ENCODE results near the gene SELENON. TPM values are rescaled to one million over a fixed set of nuclear protein-coding genes. Genes with fewer than 3 reads are reported as not detected.

The SELENON gene
- total and polyA plus RNA-seq, 2 of the 13 experiments (the other 11 are each of a cell fraction or from before 2014, with no cell fraction given) = 3.8 to 8.0 TPM

DNA sequence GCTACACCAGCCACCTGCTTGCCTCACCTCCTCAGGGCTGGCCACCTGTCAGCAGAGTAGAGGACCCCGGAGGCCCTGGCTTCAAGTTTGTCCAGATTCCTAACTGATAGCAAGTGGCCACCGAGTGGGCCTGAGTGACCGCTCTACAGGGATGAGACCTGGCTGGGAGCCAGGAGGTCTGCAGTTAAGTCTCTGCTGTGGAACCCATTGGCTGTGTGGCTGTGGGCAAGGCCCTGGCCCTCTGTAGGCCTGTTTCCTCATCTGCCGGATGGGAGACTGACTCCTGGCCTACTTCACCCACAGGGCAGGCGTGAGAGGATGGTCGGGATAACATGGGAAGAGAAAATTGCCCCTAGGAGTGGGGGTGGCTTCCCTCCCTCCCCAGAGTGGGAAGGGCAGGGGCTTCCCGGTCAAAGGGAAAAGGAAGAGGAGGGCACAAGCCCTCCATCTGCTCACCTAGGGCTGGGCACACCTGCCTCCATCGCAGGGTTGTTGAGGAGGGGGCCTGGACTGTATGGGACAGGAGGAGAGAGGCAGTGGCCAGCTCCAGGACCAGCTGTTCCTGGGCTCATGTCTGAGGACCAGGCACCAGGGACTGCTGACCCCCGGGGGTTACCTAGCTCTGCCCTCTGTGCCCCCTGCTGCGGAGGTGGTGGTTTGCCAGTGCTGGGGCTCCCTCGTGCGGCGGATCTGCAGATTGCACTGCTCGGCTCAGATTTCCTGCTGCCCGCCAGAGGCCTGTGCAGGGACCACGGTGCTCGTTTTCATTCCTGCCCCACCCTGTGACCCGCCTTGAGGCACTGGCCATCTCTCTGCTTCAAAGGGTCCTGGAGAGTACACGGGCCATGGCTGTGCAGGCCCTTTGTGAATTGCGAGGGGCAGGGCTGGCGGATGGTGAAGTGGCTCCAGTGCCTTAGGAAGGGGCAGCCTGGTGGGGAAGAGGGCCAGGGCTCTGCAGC is 10.6 kb downstream of the SELENON start (continued):
- TF ChIP-seq ZNF343 (CRISPR knock-in tag; IDR thresholded peaks at IDR 0.05) = no peak
- TF ChIP-seq ARNT (IDR thresholded peaks at IDR 0.05) = no peak
- TF ChIP-seq ZNF451 (CRISPR knock-in tag; IDR thresholded peaks at IDR 0.05) = no peak
- TF ChIP-seq, protein P1, sequence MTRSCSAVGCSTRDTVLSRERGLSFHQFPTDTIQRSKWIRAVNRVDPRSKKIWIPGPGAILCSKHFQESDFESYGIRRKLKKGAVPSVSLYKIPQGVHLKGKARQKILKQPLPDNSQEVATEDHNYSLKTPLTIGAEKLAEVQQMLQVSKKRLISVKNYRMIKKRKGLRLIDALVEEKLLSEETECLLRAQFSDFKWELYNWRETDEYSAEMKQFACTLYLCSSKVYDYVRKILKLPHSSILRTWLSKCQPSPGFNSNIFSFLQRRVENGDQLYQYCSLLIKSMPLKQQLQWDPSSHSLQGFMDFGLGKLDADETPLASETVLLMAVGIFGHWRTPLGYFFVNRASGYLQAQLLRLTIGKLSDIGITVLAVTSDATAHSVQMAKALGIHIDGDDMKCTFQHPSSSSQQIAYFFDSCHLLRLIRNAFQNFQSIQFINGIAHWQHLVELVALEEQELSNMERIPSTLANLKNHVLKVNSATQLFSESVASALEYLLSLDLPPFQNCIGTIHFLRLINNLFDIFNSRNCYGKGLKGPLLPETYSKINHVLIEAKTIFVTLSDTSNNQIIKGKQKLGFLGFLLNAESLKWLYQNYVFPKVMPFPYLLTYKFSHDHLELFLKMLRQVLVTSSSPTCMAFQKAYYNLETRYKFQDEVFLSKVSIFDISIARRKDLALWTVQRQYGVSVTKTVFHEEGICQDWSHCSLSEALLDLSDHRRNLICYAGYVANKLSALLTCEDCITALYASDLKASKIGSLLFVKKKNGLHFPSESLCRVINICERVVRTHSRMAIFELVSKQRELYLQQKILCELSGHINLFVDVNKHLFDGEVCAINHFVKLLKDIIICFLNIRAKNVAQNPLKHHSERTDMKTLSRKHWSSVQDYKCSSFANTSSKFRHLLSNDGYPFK (CRISPR knock-in tag; IDR thresholded peaks at IDR 0.05; ENCODE audit: borderline replicate concordance) = no peak
- TF ChIP-seq TSC22D2 (CRISPR knock-in tag; IDR thresholded peaks at IDR 0.05; ENCODE audit: borderline replicate concordance) = no peak
- TF ChIP-seq CTCF (CRISPR knock-in tag; IDR thresholded peaks at IDR 0.05) = peak; percentile 98
- no peak for TF ChIP-seq SAFB2 (CRISPR knock-in tag; IDR thresholded peaks at IDR 0.05; ENCODE audit: borderline replicate concordance, low read depth)
- TF ChIP-seq, protein P2, sequence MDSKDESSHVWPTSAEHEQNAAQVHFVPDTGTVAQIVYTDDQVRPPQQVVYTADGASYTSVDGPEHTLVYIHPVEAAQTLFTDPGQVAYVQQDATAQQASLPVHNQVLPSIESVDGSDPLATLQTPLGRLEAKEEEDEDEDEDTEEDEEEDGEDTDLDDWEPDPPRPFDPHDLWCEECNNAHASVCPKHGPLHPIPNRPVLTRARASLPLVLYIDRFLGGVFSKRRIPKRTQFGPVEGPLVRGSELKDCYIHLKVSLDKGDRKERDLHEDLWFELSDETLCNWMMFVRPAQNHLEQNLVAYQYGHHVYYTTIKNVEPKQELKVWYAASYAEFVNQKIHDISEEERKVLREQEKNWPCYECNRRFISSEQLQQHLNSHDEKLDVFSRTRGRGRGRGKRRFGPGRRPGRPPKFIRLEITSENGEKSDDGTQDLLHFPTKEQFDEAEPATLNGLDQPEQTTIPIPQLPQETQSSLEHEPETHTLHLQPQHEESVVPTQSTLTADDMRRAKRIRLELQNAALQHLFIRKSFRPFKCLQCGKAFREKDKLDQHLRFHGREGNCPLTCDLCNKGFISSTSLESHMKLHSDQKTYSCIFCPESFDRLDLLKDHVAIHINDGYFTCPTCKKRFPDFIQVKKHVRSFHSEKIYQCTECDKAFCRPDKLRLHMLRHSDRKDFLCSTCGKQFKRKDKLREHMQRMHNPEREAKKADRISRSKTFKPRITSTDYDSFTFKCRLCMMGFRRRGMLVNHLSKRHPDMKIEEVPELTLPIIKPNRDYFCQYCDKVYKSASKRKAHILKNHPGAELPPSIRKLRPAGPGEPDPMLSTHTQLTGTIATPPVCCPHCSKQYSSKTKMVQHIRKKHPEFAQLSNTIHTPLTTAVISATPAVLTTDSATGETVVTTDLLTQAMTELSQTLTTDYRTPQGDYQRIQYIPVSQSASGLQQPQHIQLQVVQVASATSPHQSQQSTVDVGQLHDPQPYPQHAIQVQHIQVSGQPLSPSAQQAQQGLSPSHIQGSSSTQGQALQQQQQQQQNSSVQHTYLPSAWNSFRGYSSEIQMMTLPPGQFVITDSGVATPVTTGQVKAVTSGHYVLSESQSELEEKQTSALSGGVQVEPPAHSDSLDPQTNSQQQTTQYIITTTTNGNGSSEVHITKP (CRISPR knock-in tag; IDR thresholded peaks at IDR 0.05; ENCODE audit: low read depth) = no peak
- TF ChIP-seq ZNF556 (CRISPR knock-in tag; IDR thresholded peaks at IDR 0.05; ENCODE audit: borderline replicate concordance) = no peak
- no peak for TF ChIP-seq ATF1 (CRISPR knock-in tag; IDR thresholded peaks at IDR 0.05)
- no peak for TF ChIP-seq ZBTB39 (CRISPR knock-in tag; IDR thresholded peaks at IDR 0.05)
- TF ChIP-seq TBX3 (IDR thresholded peaks at IDR 0.05; ENCODE audit: borderline replicate concordance) = no peak
- TF ChIP-seq HIVEP1 (CRISPR knock-in tag; IDR thresholded peaks at IDR 0.05) = no peak
- TF ChIP-seq ZNF441 (CRISPR knock-in tag; IDR thresholded peaks at IDR 0.05; ENCODE audit: borderline replicate concordance) = no peak
- no peak for TF ChIP-seq MTERF4 (CRISPR knock-in tag; IDR thresholded peaks at IDR 0.05)
- TF ChIP-seq ZNF598 (CRISPR knock-in tag; IDR thresholded peaks at IDR 0.05; ENCODE audit: borderline replicate concordance) = 0 out of 2 replicates have a peak, but pooled peaks have one; percentile 35
